ENCODE measurements around the gene IQSEC1.

Gene IQSEC1

GRCh38 chr3:12963922-12964701 lies 109.1 kb downstream of the IQSEC1 start:
- DNase-seq = peak; percentile 42

- no peak for DNase-seq
These were observed 109.9 kb downstream of the IQSEC1 start for GRCh38 chr3:12963231-12963896.

GRCh38 chr3:12962292-12962691 lies 110.9 kb downstream of the IQSEC1 start:
- no peak for DNase-seq

GRCh38 chr3:12961697-12962036 lies 111.6 kb downstream of the IQSEC1 start:
- DNase-seq = no peak

GRCh38 chr3:12961007-12961696 lies 112.1 kb downstream of the IQSEC1 start:
- no peak for DNase-seq

- DNase-seq = no peak
These were observed 112.7 kb downstream of the IQSEC1 start for GRCh38 chr3:12960497-12960896.

- DNase-seq = no peak
These were observed 113.3 kb downstream of the IQSEC1 start for GRCh38 chr3:12959838-12960378.

- DNase-seq = no peak
These were observed 113.8 kb downstream of the IQSEC1 start for GRCh38 chr3:12959410-12959809.

- no peak for DNase-seq
These were observed 115.1 kb downstream of the IQSEC1 start for GRCh38 chr3:12957824-12958792.

- DNase-seq = no peak
These were observed 115.9 kb downstream of the IQSEC1 start for GRCh38 chr3:12957339-12957738.

GRCh38 chr3:12956316-12956660 lies 116.9 kb downstream of the IQSEC1 start:
- DNase-seq = no peak

- no peak for DNase-seq
These were observed 117.4 kb downstream of the IQSEC1 start for GRCh38 chr3:12955651-12956315.

- no peak for DNase-seq
These were observed 118.2 kb downstream of the IQSEC1 start for GRCh38 chr3:12954891-12955650.

- no peak for DNase-seq
These were observed 119.0 kb downstream of the IQSEC1 start for GRCh38 chr3:12954180-12954579.

- DNase-seq = no peak
These were observed 119.8 kb downstream of the IQSEC1 start for GRCh38 chr3:12953201-12953995.

GRCh38 chr3:12952343-12953200 lies 120.7 kb downstream of the IQSEC1 start:
- no peak for DNase-seq

GRCh38 chr3:12948891-12949711 lies 124.1 kb downstream of the IQSEC1 start:
- no peak for DNase-seq

GRCh38 chr3:12948371-12948770 lies 124.9 kb downstream of the IQSEC1 start:
- peak; percentile 79 for DNase-seq
